Mesothelial cell of epicardium (in vitro differentiated cells): ENCODE data around the gene JPH2. TPM values are rescaled to one million over a fixed set of nuclear protein-coding genes. Genes with fewer than 3 reads are reported as not detected.

Experiments
- DNase-seq, 2 experiments: peaks; one replicate each; pipeline ENCODE4 v3.0.0; 2021; ENCODE audit warnings: low spot score in 2 of 2; ENCODE audit not compliant: unreplicated experiment in 2 of 2
- H3K27ac Mint-ChIP-seq: 2 replicates; pipeline ENCODE4 v1.8.0; 2021; ENCODE audit warnings: mixed read lengths
- H3K27me3 Mint-ChIP-seq: 2 replicates; pipeline ENCODE4 v1.8.0; 2021; ENCODE audit warnings: low read depth, mixed read lengths
- H3K36me3 Mint-ChIP-seq: 2 replicates; pipeline ENCODE4 v1.8.0; 2021; ENCODE audit warnings: mixed read lengths
- H3K4me1 Mint-ChIP-seq: 2 replicates; pipeline ENCODE4 v1.8.0; 2021; ENCODE audit warnings: mixed read lengths
- H3K4me3 Mint-ChIP-seq: 2 replicates; pipeline ENCODE4 v1.8.0; 2021; ENCODE audit warnings: mild to moderate bottlenecking, moderate library complexity, mixed read lengths
- H3K9me3 Mint-ChIP-seq: 2 replicates; pipeline ENCODE4 v1.8.0; 2021; ENCODE audit warnings: mixed read lengths
- CTCF ChIP-seq: fragments of 200-600 bp; sonication (generic); IDR thresholded peaks from one replicate; pipeline ENCODE4 v1.5.0; 2021; ENCODE audit warnings: antibody characterized with exemption; ENCODE audit not compliant: unreplicated experiment
- total RNA-seq: library from RNA; stranded (reverse); gene quantifications from 3 replicates; pipeline ENCODE4 v1.2.1, GENCODE V29; 2021

Gene JPH2
- total RNA-seq, 1 donor from 2014 or later, result 3.5 TPM

- H3K9me3 Mint-ChIP-seq, result peaks cover 5% of the 10 kb centered on the region
- no peaks in the 10 kb centered on the region for H3K27me3 Mint-ChIP-seq
- no peak for TF ChIP-seq CTCF
- H3K27ac Mint-ChIP-seq, result peak overlapping the region; percentile 89
- H3K4me1 Mint-ChIP-seq, result peaks cover 18% of the 10 kb centered on the region
- no peak for DNase-seq
- H3K4me3 Mint-ChIP-seq, result no peak overlapping the region
- H3K36me3 Mint-ChIP-seq, result no peaks in the 10 kb centered on the region
Measured at GRCh38 chr20:44153636-44154043, 33.3 kb downstream of the JPH2 start.

- no peak for TF ChIP-seq CTCF
- no peaks in the 10 kb centered on the region for H3K27me3 Mint-ChIP-seq
- H3K9me3 Mint-ChIP-seq, result peaks cover 5% of the 10 kb centered on the region
- H3K4me1 Mint-ChIP-seq, result peaks cover 18% of the 10 kb centered on the region
- H3K27ac Mint-ChIP-seq, result no peak overlapping the region
- DNase-seq, result no peak
- no peak overlapping the region for H3K4me3 Mint-ChIP-seq
- no peaks in the 10 kb centered on the region for H3K36me3 Mint-ChIP-seq
Measured at GRCh38 chr20:44151621-44152416, 35.2 kb downstream of the JPH2 start.

GRCh38 chr20:44146272-44146671, 40.7 kb downstream of the JPH2 start:
- Mint-ChIP-seq H3K4me1 (peaks cover 9% of the 10 kb centered on the region), H3K27ac (peak overlapping the region; percentile 32), H3K4me3 (no peak overlapping the region), H3K27me3 (no peaks in the 10 kb centered on the region), H3K9me3 (peaks cover 5% of the 10 kb centered on the region), H3K36me3 (no peaks in the 10 kb centered on the region)
- DNase-seq, result no peak
- no peak for TF ChIP-seq CTCF

GRCh38 chr20:44145131-44145775, 41.7 kb downstream of the JPH2 start:
- Mint-ChIP-seq H3K27ac (no peak overlapping the region), H3K9me3 (peaks cover 5% of the 10 kb centered on the region), H3K4me1 (peaks cover 9% of the 10 kb centered on the region), H3K36me3 (no peaks in the 10 kb centered on the region), H3K27me3 (no peaks in the 10 kb centered on the region), H3K4me3 (no peak overlapping the region)
- DNase-seq, result no peak
- no peak for TF ChIP-seq CTCF

- Mint-ChIP-seq H3K4me1 (peaks cover 9% of the 10 kb centered on the region), H3K36me3 (no peaks in the 10 kb centered on the region), H3K27ac (peak overlapping the region; percentile 41), H3K27me3 (no peaks in the 10 kb centered on the region), H3K4me3 (no peak overlapping the region), H3K9me3 (no peaks in the 10 kb centered on the region)
- no peak for DNase-seq
- TF ChIP-seq CTCF, result no peak
Measured at GRCh38 chr20:44143936-44144335, 43.1 kb downstream of the JPH2 start.
